SK-N-SH (cell line): ENCODE data around the gene COP1.

Experiments
- CHD2 ChIP-seq: fragments of 150-350 bp; IDR thresholded peaks from 2 replicates; pipeline ENCODE4 v1.6.1; 2018; ENCODE audit warnings: low read length; ENCODE audit not compliant: partially characterized antibody
- PBX3 ChIP-seq: IDR thresholded peaks from 2 replicates; pipeline ENCODE4; 2012
- RAD21 ChIP-seq: IDR thresholded peaks from 2 replicates; pipeline ENCODE4 v1.6.1; 2012; ENCODE audit warnings: mild to moderate bottlenecking, low read length
- TF ChIP-seq, protein P1 (sequence below): fragments of 200-600 bp; sonication (generic); IDR thresholded peaks from 2 replicates; pipeline ENCODE4 v1.6.1; 2017; ENCODE audit warnings: antibody characterized with exemption, mild to moderate bottlenecking, moderate library complexity

GRCh38 chr1:175933801-175934200 lies 273.3 kb downstream of the COP1 start:
- no peak for TF ChIP-seq RAD21
- TF ChIP-seq CHD2 = no peak
- TF ChIP-seq, protein P1, sequence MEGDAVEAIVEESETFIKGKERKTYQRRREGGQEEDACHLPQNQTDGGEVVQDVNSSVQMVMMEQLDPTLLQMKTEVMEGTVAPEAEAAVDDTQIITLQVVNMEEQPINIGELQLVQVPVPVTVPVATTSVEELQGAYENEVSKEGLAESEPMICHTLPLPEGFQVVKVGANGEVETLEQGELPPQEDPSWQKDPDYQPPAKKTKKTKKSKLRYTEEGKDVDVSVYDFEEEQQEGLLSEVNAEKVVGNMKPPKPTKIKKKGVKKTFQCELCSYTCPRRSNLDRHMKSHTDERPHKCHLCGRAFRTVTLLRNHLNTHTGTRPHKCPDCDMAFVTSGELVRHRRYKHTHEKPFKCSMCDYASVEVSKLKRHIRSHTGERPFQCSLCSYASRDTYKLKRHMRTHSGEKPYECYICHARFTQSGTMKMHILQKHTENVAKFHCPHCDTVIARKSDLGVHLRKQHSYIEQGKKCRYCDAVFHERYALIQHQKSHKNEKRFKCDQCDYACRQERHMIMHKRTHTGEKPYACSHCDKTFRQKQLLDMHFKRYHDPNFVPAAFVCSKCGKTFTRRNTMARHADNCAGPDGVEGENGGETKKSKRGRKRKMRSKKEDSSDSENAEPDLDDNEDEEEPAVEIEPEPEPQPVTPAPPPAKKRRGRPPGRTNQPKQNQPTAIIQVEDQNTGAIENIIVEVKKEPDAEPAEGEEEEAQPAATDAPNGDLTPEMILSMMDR = no peak
- no peak for TF ChIP-seq PBX3
